Stimulated activated CD8-positive, alpha-beta memory T cell treated with anti-CD3 and anti-CD28 coated beads, Interleukin-15, amount 100 ng/mL, for 1 hour (primary cell): Measurements from ENCODE around the gene KLK11.
"Not testable (repeated sequence)": the region's sequence is repeated elsewhere in the genome, so short reads cannot be mapped to it uniquely, and the experiment has no call there.

Experiments used
- DNase-seq: peaks from one replicate; pipeline ENCODE4 v3.0.0-alpha.2; 2020; ENCODE audit warnings: low read depth

The KLK11 gene

GRCh38 chr19:51003316-51003715 is 23.1 kb downstream of the KLK11 start:
- DNase-seq: no peak

GRCh38 chr19:51002542-51003311 is 23.7 kb downstream of the KLK11 start:
- DNase-seq: no peak

- DNase-seq: no peak
Measured at GRCh38 chr19:51002089-51002532, 24.3 kb downstream of the KLK11 start.

- no peak for DNase-seq
Measured at GRCh38 chr19:51001515-51001914, 24.9 kb downstream of the KLK11 start, which contains the start of gene KLK8. Gene KLK8 (minus strand): TSS chr19:51001604. CDS start chr19:51001167, 437 bp downstream.

- DNase-seq: no peak
Measured at GRCh38 chr19:51000981-51001380, 25.4 kb downstream of the KLK11 start.

- no peak for DNase-seq
Measured at GRCh38 chr19:51000426-51000825, 26.0 kb downstream of the KLK11 start.

GRCh38 chr19:50998686-50999085 is 27.7 kb downstream of the KLK11 start:
- no peak for DNase-seq

- DNase-seq: no peak
Measured at GRCh38 chr19:50998061-50998460, 28.4 kb downstream of the KLK11 start.

- no peak for DNase-seq
Measured at GRCh38 chr19:50994129-50994528, 32.3 kb downstream of the KLK11 start.

- no peak for DNase-seq
Measured at GRCh38 chr19:50992666-50993035, 33.8 kb downstream of the KLK11 start.

- DNase-seq: not testable (repeated sequence)
Measured at GRCh38 chr19:50984416-50984815, 42.0 kb downstream of the KLK11 start.

GRCh38 chr19:50983625-50984292 is 42.7 kb downstream of the KLK11 start, which contains the start of gene KLK7:
Gene KLK7 (minus strand): TSS chr19:50983917. CDS start chr19:50982399, 1,518 bp downstream.
- no peak for DNase-seq

- no peak for DNase-seq
Measured at GRCh38 chr19:50982186-50982585, 44.2 kb downstream of the KLK11 start.

- DNase-seq: no peak
Measured at GRCh38 chr19:50981587-50982146, 44.7 kb downstream of the KLK11 start.

GRCh38 chr19:50980208-50980607 is 46.2 kb downstream of the KLK11 start:
- no peak for DNase-seq

- no peak for DNase-seq
Measured at GRCh38 chr19:50979758-50980157, 46.7 kb downstream of the KLK11 start.

GRCh38 chr19:50978772-50979390 is 47.5 kb downstream of the KLK11 start:
- DNase-seq: no peak

- no peak for DNase-seq
Measured at GRCh38 chr19:50977626-50978025, 48.8 kb downstream of the KLK11 start.

GRCh38 chr19:50975766-50976165 is 50.6 kb downstream of the KLK11 start:
- DNase-seq: no peak

- no peak for DNase-seq
Measured at GRCh38 chr19:50974702-50975556, 51.5 kb downstream of the KLK11 start.

GRCh38 chr19:50972795-50973376 is 53.5 kb downstream of the KLK11 start:
- no peak for DNase-seq
